NCI-H128 (cell line): ENCODE measurements around the gene RMDN2.

Experiments used
- DNase-seq: peaks from one replicate; lab custom pipeline; 2025; ENCODE audit not compliant: unreplicated experiment; lab: John Stamatoyannopoulos, UW

The RMDN2 gene

DNA sequence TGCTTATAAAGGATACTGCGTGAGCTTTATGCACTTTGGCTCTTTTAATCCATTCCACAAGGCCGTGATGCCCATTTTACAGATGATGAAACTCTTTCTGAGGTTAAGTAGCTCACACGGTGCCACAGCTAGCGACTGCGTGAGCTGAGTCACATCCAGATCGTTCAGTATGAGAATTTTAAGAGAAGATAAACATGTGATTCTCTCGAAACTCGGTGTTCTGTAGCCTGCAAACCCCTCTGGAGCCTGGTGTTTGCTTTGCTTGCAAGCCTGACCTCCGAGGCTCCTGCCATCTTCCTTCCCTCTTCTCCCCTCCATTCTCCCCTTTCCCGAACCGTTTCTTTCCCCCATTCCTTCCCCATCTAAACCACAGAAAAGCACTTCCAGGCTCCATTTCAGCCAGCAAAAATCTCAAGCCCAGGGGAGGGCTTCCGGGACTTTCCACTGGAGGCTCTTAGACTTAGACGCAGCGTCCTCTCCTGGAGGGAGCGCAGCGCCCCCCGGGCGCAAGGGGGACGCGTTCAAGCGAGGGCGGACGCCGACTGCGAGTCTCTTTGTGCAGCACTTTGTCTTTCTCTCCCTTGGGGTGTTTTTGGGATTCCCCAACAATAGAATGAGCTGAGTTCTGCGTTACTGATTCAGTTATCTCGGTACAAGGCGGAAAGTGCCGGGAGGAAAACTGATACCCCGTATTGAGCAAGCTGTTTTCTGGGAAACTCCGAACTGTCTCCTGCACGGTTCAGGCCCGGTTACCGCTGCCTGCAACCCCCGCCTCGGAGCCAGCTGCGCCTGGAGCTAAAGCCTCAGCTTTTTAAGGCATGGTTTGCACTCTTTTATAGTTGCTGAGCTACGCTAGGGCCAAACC, 112.9 kb downstream of the RMDN2 start:
- DNase-seq = no peak

DNA sequence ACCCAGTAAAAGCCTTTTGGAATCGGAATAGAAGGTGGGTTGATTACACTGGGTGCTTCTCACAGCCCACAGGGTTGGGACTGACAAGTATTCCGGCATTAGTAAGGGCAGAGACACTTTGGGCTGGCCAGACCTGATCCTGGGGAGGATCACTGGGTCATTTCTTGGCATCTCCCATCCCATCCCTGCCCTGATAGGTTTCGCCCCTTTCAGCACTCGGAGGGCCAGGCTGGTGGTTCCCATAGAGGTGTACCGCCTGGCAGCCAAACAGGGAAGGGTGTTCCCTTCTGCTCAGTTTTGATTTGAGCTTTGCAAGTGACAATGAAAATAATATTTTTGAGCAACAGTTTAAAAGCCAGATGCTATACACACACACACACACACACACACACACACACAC, 113.6 kb downstream of the RMDN2 start:
- DNase-seq = no peak

DNA sequence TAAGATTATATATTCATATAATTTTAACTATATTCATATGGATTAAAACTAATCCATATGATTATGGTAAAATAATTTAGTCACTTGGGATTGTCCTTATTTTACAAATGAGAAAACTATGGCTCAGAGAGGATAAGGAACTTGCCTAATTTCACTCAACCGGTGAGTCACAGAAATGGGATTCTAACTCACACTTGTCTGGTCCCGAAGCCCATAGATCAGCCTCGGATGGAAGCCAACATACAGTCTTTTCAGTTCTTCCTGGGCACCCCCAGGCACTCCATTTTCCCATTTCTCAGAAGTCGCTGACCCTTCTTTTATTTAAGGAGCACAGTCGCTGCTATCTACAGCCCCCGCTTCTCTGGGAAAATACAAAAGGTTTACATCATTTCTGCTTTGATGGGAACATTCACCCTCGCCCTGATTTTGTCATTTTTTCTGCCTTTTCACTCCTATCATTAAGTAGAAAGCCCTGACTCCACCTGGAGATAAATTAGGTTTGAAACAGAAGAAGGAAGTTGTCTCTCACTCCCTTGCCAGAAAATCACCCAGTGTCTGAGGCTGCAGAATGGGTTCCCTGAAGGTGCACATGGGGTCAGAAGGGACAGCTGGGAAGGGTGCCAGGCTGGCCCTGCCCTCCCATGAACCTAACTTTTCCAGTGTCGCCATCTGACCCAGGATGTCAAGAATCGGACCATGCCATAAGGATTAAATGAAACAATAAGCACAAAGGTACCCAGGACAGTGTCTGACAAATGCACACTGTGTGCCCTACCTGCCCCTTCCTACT, 114.2 kb downstream of the RMDN2 start:
- no peak for DNase-seq

DNA sequence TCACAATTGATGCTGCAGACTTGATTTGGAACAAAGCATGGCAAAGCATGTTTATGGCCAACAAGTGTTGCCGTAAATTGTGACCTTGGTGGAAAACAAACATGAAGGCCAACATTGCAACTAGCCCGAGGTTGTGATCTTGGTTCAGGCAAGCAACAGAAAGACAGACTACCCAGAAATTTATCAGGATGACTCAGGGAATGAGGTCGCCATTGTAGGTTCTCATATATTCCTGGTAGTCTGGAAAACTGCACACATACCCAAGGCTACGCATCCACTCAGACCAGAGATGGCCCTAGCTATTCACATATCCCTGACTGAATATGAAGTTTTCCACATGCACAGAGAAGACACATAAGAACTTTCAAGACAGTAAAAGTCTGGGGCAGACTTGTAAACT, 120.7 kb downstream of the RMDN2 start:
- no peak for DNase-seq

DNA sequence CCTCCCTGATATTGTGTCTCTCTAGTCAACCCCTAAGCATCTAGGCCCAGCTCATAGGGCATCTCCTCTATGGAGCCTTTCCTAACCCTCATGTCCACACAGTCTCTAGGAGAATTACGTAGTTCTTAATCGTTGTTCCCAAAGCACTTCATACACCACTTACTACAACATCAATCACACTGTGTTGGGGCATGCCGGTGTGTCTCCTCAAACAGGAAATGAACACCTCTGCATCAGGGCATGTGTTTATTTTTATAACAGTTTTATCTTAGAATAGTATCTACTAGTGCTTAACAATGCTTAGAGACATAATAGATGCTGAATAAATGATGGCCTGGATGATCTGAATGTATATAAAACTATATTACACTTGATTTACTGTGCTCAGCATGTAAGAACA, 131.1 kb downstream of the RMDN2 start:
- no peak for DNase-seq

DNA sequence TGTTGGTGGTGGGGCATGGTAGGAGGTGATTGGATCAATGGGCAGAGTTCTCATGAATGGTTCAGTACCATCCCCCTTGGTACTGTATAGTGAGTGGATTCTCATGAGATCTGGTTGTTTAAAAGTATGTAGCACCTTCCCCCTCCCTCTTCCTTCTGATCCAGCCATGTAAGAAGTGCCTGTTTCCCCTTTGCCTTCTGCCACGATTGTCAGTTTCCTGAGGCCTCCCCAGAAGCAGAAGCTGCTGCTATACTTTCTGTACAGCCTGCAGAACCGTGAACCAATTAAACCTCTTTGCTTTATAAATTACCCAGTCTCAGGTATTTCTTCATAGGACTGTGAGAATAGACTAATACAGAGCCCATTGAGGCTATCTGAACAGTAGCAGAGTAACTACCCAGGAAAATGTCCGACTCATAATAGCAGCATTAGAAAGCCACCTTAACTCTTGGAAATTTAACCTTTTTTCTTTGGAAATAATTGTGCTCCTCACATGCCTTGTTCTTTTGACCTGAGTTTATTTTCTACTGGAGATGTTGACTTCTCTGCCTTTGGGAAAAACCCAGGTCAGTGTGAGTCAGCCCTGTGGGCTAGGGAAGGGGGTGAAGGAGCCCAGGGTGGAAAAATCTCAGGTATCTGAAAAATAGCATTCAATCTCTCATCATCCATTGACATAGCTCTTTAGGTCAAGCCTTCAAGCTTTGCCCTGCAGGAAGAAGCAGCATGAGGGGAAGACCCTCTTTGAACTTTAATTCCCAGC, 132.7 kb downstream of the RMDN2 start:
- no peak for DNase-seq

DNA sequence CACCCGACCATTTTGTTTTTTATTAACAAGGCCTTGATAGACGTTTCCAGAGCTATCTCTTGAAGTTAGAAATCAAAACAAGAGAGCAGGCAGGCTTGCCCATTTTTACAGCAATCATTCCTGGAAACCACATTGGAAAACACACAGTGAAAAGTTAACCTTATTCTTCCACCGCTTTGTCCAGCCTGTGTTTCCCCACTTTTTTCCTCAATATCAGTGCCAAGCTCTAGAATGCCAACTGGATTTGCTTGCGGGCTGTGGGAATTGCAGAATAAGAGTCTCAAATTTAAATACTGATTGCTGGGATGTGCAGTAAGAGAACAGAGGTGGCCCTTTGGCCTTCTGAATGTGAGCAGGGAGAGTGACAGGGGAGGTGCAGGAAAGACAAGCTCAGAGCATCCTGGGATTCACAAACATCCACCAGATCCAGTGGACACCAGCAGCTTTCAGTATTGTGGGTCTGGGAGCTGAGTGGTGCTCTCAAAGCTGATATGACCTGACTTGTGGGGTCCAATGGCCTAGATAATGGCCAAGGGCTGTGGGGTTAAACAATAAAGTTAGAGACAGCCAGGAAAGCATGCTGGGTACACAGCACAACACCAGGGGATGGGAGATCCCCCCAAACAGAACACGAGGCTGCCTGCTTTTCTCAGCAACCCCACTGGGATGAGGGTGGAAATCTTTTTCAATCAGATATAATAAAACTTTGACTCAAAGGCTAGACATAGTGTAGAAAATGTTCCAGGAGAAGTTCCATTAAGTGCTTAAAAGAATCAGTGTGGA, 135.3 kb downstream of the RMDN2 start:
- no peak for DNase-seq

DNA sequence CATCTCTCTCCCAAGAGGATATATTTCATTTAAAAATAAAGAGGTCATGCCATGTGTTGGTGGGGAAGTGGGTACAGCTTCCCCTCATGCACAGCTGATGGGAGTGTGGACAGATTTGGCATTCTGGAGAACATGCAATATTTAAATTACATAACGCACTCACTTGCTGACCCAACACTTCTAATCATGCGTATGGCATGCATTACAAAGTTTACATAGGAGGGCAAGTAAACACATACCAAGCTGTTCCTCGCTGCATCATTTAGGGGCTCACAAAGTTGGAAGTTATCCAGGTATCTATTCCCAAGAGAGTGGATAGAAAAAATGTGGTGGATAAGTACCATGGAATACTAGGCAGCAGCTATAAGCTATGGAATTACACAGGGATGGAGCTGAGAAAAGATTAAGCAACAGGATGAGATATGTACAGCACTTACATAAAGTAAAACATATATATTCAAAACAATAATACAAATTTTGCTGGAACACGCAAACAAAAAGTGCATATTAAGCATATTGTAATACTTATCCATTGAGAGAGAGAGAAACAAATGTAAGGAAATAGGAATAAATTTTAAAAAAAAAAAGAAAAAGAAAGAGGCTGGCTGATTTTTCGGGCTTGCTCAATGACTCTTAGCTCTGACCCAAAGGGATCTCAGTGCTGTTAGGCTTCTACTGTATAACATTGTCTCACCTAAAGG, 139.9 kb downstream of the RMDN2 start:
- DNase-seq = no peak

DNA sequence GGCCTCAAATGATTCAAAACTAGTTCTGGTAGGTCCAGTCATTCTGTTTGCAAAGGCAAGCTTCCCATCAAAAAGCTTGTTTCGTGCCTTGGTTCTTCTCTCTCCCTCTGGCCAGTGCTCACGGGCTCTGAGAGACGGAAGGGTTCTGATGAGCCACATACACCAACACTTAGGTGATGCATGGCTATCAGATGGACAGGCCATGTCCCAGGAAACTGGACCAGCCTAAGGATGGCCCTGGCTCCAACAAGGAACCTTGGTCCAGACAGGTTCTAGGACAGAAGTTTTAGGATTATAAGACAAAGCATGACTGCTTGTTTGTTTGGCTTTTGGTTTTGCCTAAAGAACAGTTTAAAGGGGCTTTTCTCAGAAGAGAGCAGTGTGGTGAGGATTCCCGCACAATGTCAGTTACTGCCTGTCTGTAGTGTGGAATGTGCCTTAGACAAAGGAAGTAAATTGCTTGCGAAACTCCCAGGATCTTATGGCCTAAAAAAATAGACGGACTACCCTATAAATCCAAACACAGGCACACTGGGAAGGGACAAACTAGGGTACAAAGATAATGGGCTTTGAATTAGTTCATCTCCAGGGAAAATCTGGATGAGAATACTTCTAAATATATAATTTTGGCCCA, 140.5 kb downstream of the RMDN2 start:
- DNase-seq = no peak

DNA sequence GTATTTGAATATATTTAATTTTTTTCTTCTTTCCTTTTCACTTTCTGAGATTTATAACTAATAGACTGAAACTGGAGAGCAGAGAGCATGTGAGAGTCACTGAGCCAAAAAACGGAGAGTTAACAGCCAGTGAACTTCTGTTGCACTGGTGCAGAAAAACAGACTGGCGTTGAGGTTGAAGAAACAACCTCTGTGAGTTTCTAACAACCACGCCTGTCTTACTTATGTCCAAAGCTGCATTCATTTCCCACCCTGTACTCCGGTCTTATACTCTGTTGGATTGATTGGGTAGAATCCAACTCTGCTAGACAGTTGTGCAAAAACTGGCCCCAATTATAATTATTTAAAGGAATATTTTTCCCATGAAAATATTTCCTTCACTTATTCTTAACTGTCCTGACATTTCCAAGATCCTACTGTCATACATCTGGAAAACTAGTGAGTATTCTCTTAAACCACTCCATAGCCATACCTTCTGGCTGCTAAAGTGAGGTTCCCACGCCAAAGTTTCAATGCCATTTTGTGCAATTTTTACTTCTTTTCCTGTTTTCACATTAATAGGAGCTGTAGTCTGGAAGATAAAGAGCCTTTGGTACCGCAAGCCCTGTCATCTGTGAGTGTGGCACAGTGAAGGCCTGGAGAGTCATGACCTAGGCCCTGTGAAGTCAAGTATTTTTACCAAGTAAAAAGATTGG, 141.5 kb downstream of the RMDN2 start:
- no peak for DNase-seq
